Neural cell (in vitro differentiated cells): ENCODE results near the gene MIEN1. TPM values are rescaled to one million over a fixed set of nuclear protein-coding genes. Genes with fewer than 3 reads are reported as not detected.

Experiments used
- H2AFZ ChIP-seq: fragments of 200-600, 300-800 bp; sonication (generic), shearing (Covaris generic); 2 replicates; pipeline ENCODE4 v1.6.0; 2014; ENCODE audit warnings: low read depth, mild to moderate bottlenecking, antibody characterized with exemption, low read length, moderate library complexity
- H3F3A ChIP-seq: fragments of 200-600 bp; shearing (Covaris generic); 2 replicates; pipeline ENCODE4 v1.6.1; 2016; ENCODE audit warnings: mild to moderate bottlenecking, moderate library complexity, mixed read lengths, antibody characterized with exemption, low read length; ENCODE audit not compliant: insufficient read depth, poor library complexity, severe bottlenecking
- H3K27ac ChIP-seq: fragments of 200-600, 300-800 bp; sonication (generic), shearing (Covaris generic); 2 replicates; pipeline ENCODE4 v1.5.1; 2014; ENCODE audit warnings: mild to moderate bottlenecking, low read length, moderate library complexity
- H3K27me3 ChIP-seq: fragments of 300-800, 200-600 bp; sonication (generic), shearing (Covaris generic); 2 replicates; pipeline ENCODE4 v1.6.0; 2014; ENCODE audit warnings: mild to moderate bottlenecking, low read depth, low read length, moderate library complexity; ENCODE audit not compliant: insufficient read depth
- H3K36me3 ChIP-seq: fragments of 300-800, 200-600 bp; sonication (generic), shearing (Covaris generic); 2 replicates; pipeline ENCODE4 v1.5.1; 2014; ENCODE audit warnings: mild to moderate bottlenecking, antibody characterized with exemption, low read length, moderate library complexity; ENCODE audit not compliant: insufficient read depth
- H3K4me2 ChIP-seq: fragments of 300-800, 200-600 bp; sonication (generic), shearing (Covaris generic); 2 replicates; pipeline ENCODE4 v1.6.0; 2014; ENCODE audit warnings: mild to moderate bottlenecking, low read length
- H3K4me3 ChIP-seq: fragments of 300-800, 200-600 bp; sonication (generic), shearing (Covaris generic); 2 replicates; pipeline ENCODE4 v1.5.1; 2014; ENCODE audit warnings: mild to moderate bottlenecking, low read length, moderate library complexity
- H3K79me2 ChIP-seq: fragments of 200-600 bp; shearing (Covaris generic); replicated peaks from 2 replicates; pipeline ENCODE4 v1.6.0; 2014; ENCODE audit warnings: mild to moderate bottlenecking, low read length, moderate library complexity; ENCODE audit not compliant: insufficient read depth
- H3K9ac ChIP-seq: fragments of 300-800, 200-600 bp; sonication (generic), shearing (Covaris generic); 2 replicates; pipeline ENCODE4 v1.6.1; 2016; ENCODE audit warnings: mild to moderate bottlenecking, low read length, mixed read lengths
- H3K9me2 ChIP-seq: fragments of 200-600 bp; shearing (Covaris generic); 2 replicates; pipeline ENCODE4 v1.6.1; 2016; ENCODE audit warnings: mild to moderate bottlenecking, low read length, mixed read lengths; ENCODE audit not compliant: insufficient read depth
- H3K9me3 ChIP-seq: fragments of 200-600, 300-800 bp; sonication (generic), shearing (Covaris generic); 2 replicates; pipeline ENCODE4 v1.6.1; 2016; ENCODE audit warnings: mild to moderate bottlenecking, mixed run types, low read length, moderate library complexity, mixed read lengths
- H4K20me1 ChIP-seq: fragments of 200-600 bp; shearing (Covaris generic); 2 replicates; pipeline ENCODE4 v1.6.1; 2016; ENCODE audit warnings: mild to moderate bottlenecking, mixed run types; ENCODE audit not compliant: insufficient read depth
- CTCF ChIP-seq: fragments of 450-650 bp; IDR thresholded peaks from 2 replicates; pipeline ENCODE4 v1.5.1; 2014; ENCODE audit warnings: antibody characterized with exemption, mild to moderate bottlenecking, moderate library complexity; ENCODE audit not compliant: poor library complexity, severe bottlenecking
- EP300 ChIP-seq: fragments of 450-650 bp; conservative IDR thresholded peaks from 2 replicates; pipeline ENCODE4 v1.6.1; 2014; ENCODE audit warnings: antibody characterized with exemption, mild to moderate bottlenecking, moderate library complexity; ENCODE audit not compliant: poor library complexity, severe bottlenecking
- EZH2 ChIP-seq: fragments of 200-600, 300-800 bp; shearing (Covaris generic), sonication (generic); IDR thresholded peaks from 2 replicates; pipeline ENCODE4 v1.6.1; 2014; ENCODE audit warnings: antibody characterized with exemption, low read length, borderline replicate concordance, mild to moderate bottlenecking; ENCODE audit not compliant: insufficient read depth, poor library complexity, severe bottlenecking
- MXI1 ChIP-seq: fragments of 450-650 bp; conservative IDR thresholded peaks from 2 replicates; pipeline ENCODE4 v1.6.1; 2014; ENCODE audit warnings: antibody characterized with exemption, mild to moderate bottlenecking; ENCODE audit not compliant: poor library complexity, severe bottlenecking
- POLR2AphosphoS5 ChIP-seq: IDR thresholded peaks from 2 replicates; pipeline ENCODE4 v1.6.1; 2012
- RAD21 ChIP-seq: fragments of 450-650 bp; conservative IDR thresholded peaks from 2 replicates; pipeline ENCODE4 v1.6.1; 2014; ENCODE audit warnings: antibody characterized with exemption, mild to moderate bottlenecking, moderate library complexity
- REST ChIP-seq: IDR thresholded peaks from 2 replicates; pipeline ENCODE4 v1.6.1; 2012; ENCODE audit warnings: borderline replicate concordance
- SMC3 ChIP-seq: fragments of 450-650 bp; conservative IDR thresholded peaks from 2 replicates; pipeline ENCODE4 v1.6.1; 2014; ENCODE audit warnings: antibody characterized with exemption, mild to moderate bottlenecking, moderate library complexity; ENCODE audit not compliant: poor library complexity
- TAF1 ChIP-seq: IDR thresholded peaks from 2 replicates; pipeline ENCODE4 v1.6.1; 2012; ENCODE audit warnings: low read depth
- polyA plus RNA-seq: library from polyadenylated mRNA; depleted of rRNA; stranded (reverse); fragments of >200 nt; gene quantifications from 2 replicates; pipeline ENCODE4 v1.2.3, GENCODE V29; 2014

The MIEN1 gene
- polyA plus RNA-seq, 1 donor from 2014 or later, result 106 TPM

GRCh38 chr17:39709998-39710964 lies 20.1 kb downstream of the MIEN1 start:
- Histone ChIP-seq H3F3A (no peaks in the 10 kb centered on the region), H3K4me2 (no peak overlapping the region), H3K27ac (no peak overlapping the region), H3K9ac (no peak overlapping the region), H3K27me3 (no peaks in the 10 kb centered on the region), H2AFZ (no peak overlapping the region), H3K4me3 (no peak overlapping the region), H3K9me3 (no peaks in the 10 kb centered on the region), H3K79me2 (no peaks in the 10 kb centered on the region), H4K20me1 (no peaks in the 10 kb centered on the region), H3K9me2 (no peaks in the 10 kb centered on the region), H3K36me3 (no peaks in the 10 kb centered on the region)
- no peak for TF ChIP-seq EZH2
- no peak for TF ChIP-seq MXI1
- TF ChIP-seq SMC3, result no peak
- no peak for TF ChIP-seq EP300
- no peak for TF ChIP-seq REST
- TF ChIP-seq RAD21, result no peak
- TF ChIP-seq CTCF, result no peak
- TF ChIP-seq TAF1, result no peak
- no peak for TF ChIP-seq POLR2AphosphoS5

- no peaks in the 10 kb centered on the region for H4K20me1 ChIP-seq
- H3K9me3 ChIP-seq, result no peaks in the 10 kb centered on the region
- no peaks in the 10 kb centered on the region for H3F3A ChIP-seq
- H3K79me2 ChIP-seq, result no peaks in the 10 kb centered on the region
- TF ChIP-seq POLR2AphosphoS5 (no peak), TAF1 (no peak), SMC3 (no peak), RAD21 (no peak), EZH2 (no peak), EP300 (no peak)
- H3K36me3 ChIP-seq, result no peaks in the 10 kb centered on the region
- no peak overlapping the region for H2AFZ ChIP-seq
- no peaks in the 10 kb centered on the region for H3K9me2 ChIP-seq
- H3K27ac ChIP-seq, result no peak overlapping the region
- no peak overlapping the region for H3K4me2 ChIP-seq
- no peak overlapping the region for H3K4me3 ChIP-seq
- no peaks in the 10 kb centered on the region for H3K27me3 ChIP-seq
- no peak overlapping the region for H3K9ac ChIP-seq
Measured at GRCh38 chr17:39709319-39709997, 20.9 kb downstream of the MIEN1 start.
